Cardiac fibroblast (primary cell): ENCODE data around the gene MPP2.
A peak's percentile ranks its signal among the peaks of the same experiment; 100 is the strongest.

ENCODE experiments used
- DNase-seq, 2 donors: peaks; one replicate each; pipeline versions ENCODE4 v3.0.0 to v3.0.0-alpha.2; 2010; ENCODE audit warnings: low read depth in 2 of 2
- H3K4me3 ChIP-seq, 2 donors: replicated peaks in 1 of 2; 1 replicate in 1 of 2; 2 replicates in 1 of 2; pipeline ENCODE4 v1.5.1; 2011; ENCODE audit warnings: low read depth in 2 of 2, low read length in 2 of 2, mild to moderate bottlenecking in 2 of 2, moderate library complexity in 1 of 2
- TF ChIP-seq, protein P1 (sequence below): IDR thresholded peaks from one replicate; pipeline ENCODE4 v1.5.1; 2011; ENCODE audit warnings: low read depth, mild to moderate bottlenecking, low read length, inconsistent platforms

The MPP2 gene

DNA sequence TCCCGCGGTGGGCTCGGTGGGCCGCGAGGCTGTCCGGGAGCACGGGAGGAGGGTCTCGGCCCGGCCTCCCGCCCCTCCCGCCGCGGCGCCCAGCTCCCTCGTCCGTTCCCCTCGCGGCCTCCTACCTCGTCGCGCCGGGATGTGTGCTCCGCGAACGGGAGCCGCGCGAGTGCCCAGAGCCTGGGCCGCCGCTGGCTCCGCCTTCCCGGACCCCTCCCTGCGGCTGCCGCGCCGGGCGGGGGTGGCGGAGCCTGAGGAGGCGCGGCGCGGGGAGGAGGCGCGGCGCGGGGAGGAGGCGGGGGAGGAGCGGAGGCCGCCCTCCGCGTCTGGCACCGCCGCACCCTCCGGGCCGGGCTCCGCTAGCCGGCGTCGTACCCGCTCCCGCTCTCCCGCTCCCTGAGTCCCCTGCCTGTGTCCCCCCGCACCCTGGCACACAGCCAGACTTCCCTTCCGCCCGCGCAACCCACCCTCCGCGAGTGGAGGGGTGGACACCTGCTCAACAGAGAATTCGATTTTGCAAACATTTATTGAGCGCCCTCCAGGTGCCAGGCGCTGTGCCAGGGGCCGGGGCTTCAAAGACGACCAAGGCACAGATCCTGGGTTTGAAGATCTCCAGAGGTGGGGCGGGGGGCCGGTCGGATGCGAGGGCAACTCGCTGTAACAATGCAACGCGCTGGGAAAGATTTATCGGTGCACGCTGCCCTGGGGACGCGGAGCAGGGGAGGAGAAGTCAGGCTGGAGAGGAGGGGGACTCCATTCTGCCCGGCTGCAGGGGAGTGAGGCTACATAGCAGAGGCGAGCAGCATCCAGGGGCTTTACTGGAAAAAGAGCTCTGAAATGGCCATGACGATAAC lies 74.1 kb downstream of the MPP2 start, which contains the start of gene MPP3:
Gene MPP3, minus strand, starts transcription at position 171 of the 854 bp plus-strand sequence. CDS start 1,240 bp downstream, outside the sequence.
- H3K4me3 ChIP-seq = peak within 1 kb of the TSS; percentile 52 to 68
- DNase-seq = peak; percentile 55 to 75
- TF ChIP-seq, protein P1, sequence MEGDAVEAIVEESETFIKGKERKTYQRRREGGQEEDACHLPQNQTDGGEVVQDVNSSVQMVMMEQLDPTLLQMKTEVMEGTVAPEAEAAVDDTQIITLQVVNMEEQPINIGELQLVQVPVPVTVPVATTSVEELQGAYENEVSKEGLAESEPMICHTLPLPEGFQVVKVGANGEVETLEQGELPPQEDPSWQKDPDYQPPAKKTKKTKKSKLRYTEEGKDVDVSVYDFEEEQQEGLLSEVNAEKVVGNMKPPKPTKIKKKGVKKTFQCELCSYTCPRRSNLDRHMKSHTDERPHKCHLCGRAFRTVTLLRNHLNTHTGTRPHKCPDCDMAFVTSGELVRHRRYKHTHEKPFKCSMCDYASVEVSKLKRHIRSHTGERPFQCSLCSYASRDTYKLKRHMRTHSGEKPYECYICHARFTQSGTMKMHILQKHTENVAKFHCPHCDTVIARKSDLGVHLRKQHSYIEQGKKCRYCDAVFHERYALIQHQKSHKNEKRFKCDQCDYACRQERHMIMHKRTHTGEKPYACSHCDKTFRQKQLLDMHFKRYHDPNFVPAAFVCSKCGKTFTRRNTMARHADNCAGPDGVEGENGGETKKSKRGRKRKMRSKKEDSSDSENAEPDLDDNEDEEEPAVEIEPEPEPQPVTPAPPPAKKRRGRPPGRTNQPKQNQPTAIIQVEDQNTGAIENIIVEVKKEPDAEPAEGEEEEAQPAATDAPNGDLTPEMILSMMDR = no peak

DNA sequence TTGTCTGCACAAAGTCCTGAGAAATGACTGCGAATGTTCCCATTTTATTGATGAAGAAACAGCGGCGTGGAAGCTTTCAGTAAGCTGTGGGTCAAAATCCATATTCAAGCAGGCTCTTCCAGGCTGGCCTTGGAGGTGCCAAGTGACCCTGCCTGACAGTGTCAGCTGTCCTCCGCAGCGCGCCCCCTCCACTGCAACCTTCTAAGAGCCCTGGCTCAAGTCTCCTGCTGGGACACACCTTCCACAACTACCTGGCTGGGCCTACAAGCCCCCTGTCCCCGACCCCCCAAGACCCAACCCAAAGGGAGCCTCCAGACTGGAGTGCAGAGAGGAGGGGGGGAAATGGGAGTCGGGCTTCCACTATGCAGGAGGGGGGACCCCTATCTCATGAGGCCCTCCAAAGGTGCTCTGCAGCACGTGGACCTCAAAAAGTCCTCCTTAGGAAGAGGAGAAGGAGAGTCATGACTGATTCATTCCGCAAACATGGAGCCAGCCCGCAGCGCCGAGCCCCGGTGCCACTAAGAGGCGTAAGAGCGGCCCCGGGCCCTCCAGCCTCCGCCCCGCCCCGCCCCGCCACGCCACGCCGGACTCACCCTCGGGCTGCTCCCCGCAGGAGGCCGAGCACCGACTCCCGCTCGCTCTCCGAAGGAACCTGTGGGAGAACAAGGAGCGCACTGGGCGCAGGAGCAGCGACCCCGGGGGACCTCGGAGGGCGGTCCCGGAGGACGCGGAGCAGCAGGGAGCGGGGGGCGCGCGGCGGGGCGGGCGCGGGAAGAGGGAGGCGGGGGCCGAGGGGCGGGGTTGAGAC lies 75.0 kb downstream of the MPP2 start:
- peak overlapping the region; percentile 50 to 68 for H3K4me3 ChIP-seq
- TF ChIP-seq, protein P1 = no peak
- peak; percentile 55 to 74 for DNase-seq

DNA sequence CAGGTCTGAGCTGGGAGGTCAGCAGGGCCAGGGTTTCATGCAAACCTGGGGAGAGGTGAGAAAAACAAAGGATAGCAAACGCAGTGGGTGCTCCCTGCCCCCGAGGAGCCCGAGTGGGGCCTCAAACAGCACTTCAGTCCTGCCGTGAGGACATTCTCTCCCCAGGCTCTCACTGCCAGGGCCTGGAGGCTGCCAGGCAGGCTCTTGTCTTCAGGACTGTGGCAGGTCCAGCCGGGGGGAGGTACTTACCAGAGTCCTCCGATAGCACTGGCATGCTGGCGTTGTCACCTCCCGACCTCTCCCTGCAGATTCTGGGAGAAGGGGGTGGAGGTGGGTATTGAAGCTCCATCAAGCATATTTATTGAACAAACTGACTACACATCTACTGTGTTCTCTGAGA lies 75.7 kb downstream of the MPP2 start:
- no peak for DNase-seq
- no peak overlapping the region for H3K4me3 ChIP-seq
- TF ChIP-seq, protein P1 = no peak

DNA sequence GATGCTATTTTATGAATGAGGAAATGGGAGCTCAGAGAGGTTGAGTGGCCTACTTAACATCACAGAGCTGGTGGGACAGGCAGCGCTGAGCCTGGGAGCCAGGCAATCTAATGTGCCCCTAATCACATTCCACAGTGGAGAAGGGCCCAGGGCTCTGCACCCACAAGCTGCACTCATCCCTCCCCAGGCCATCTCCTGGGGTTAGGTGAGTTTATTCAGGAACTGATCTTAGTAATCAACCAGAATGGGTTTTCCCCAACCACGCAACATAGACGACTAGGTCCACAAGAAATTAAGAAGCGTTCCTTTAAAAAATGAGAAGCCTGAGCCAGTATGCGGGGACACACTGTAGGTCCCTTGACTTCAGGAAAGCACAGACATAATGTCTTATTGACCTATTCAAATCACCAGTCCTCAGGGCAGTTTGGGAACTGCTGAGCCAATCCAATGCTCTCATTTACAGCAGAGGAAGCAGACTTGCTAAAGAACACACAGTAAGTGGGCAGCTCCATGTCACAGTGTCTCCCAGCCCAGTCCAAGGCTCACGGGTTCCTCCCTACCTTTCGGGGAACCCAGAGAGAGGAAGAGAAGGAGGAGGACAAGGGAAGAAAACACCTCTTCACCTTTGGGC lies 76.7 kb downstream of the MPP2 start:
- TF ChIP-seq, protein P1 = no peak
- no peak for DNase-seq
- H3K4me3 ChIP-seq = no peak overlapping the region

DNA sequence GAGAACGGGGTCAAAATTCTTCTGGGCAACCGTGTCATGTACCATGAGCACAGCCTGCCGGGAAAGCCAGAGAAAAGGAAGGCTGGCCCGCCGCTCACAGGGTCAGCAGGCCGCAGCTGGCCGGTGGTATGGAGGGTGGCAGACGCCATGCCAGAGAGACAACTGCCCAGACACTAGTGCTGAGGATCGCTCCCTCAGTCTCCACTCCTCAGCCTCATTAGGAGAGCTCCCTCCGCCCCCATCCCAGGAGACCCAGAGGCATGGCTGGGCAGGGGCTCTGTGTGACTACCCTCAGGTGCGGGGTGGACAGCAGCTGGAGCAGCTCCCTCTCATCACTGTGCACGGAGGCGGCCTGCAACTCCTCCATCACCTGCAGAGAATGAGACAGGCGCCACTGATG lies 77.6 kb downstream of the MPP2 start:
- no peak for DNase-seq
- H3K4me3 ChIP-seq = no peak overlapping the region
- TF ChIP-seq, protein P1 = no peak

DNA sequence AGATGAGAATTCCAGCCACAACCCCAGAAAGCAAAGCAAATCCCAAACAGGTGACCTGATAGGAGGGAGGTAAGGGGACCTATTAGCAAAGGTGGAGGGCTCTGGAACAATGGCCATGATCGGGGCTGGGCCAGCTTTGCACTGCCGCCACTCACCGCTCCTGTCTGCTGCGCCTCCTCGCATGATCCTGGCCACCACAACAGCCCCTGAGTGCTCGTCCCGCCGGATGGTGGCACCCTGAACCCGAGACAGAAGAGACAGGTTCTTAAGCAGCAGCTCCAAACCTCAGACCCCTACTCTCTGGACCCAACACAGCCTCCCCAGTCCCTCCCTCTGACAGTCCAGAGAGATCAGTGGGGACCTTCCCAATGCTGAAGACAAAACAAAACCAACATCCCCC lies 79.7 kb downstream of the MPP2 start:
- no peak overlapping the region for H3K4me3 ChIP-seq
- no peak for DNase-seq

More for the DNA sequence above, 79.7 kb downstream of the MPP2 start:
- TF ChIP-seq, protein P1 = no peak
